NCI-H2107 treated with DMSO at 0.1 percent for 48 hours (cell line): ENCODE data around the gene RPL32.
A peak's percentile ranks its signal among the peaks of the same experiment; 100 is the strongest.
"Not testable (repeated sequence)": the region's sequence is repeated elsewhere in the genome, so short reads cannot be mapped to it uniquely, and the experiment has no call there.

Source experiments
- DNase-seq: peaks from one replicate; lab custom pipeline; 2025; ENCODE audit not compliant: unreplicated experiment; lab: John Stamatoyannopoulos, UW

RPL32 gene

GRCh38 chr3:12810013-12810780 is 31.2 kb downstream of the RPL32 start:
- peak; percentile 62 for DNase-seq

GRCh38 chr3:12809435-12809834 is 31.9 kb downstream of the RPL32 start:
- no peak for DNase-seq

- DNase-seq = no peak
These were observed 32.4 kb downstream of the RPL32 start for GRCh38 chr3:12809001-12809400.

GRCh38 chr3:12808587-12808986 is 32.8 kb downstream of the RPL32 start:
- no peak for DNase-seq

- no peak for DNase-seq
These were observed 33.6 kb downstream of the RPL32 start for GRCh38 chr3:12807601-12808359.

- DNase-seq = no peak
These were observed 34.3 kb downstream of the RPL32 start for GRCh38 chr3:12807066-12807465.

GRCh38 chr3:12803371-12803770 is 38.0 kb downstream of the RPL32 start:
- no peak for DNase-seq

- DNase-seq = no peak
These were observed 41.6 kb downstream of the RPL32 start for GRCh38 chr3:12799525-12800440.

GRCh38 chr3:12798559-12799179 is 42.7 kb downstream of the RPL32 start:
- DNase-seq = no peak

GRCh38 chr3:12797892-12798558 is 43.3 kb downstream of the RPL32 start:
- no peak for DNase-seq

- DNase-seq = peak; percentile 8
These were observed 44.1 kb downstream of the RPL32 start for GRCh38 chr3:12797124-12797891.

- no peak for DNase-seq
These were observed 44.9 kb downstream of the RPL32 start, which contains the start of gene CAND2 for GRCh38 chr3:12796171-12797123. Gene CAND2 (plus strand): TSS chr3:12796680. CDS start chr3:12796721, 41 bp downstream.

GRCh38 chr3:12793701-12794100 is 47.7 kb downstream of the RPL32 start:
- DNase-seq = no peak

GRCh38 chr3:12791430-12791829 is 49.9 kb downstream of the RPL32 start:
- DNase-seq = no peak

GRCh38 chr3:12787967-12788690 is 53.2 kb downstream of the RPL32 start:
- not testable (repeated sequence) for DNase-seq

- DNase-seq = not testable (repeated sequence)
These were observed 54.0 kb downstream of the RPL32 start for GRCh38 chr3:12787346-12787745.

GRCh38 chr3:12785096-12785495 is 56.3 kb downstream of the RPL32 start:
- DNase-seq = no peak
